A549 (cell line): ENCODE results near the gene MPZL2. TPM values are rescaled to one million over a fixed set of nuclear protein-coding genes. Genes with fewer than 3 reads are reported as not detected.
"Not testable (repeated sequence)": the region's sequence is repeated elsewhere in the genome, so short reads cannot be mapped to it uniquely, and the experiment has no call there.

Experiments used
- ATAC-seq, 2 experiments: fragments of 200-7000 bp in 1 of 2; fragments of >200 bp in 1 of 2; cut with Nextera tagmentation in 1 of 2; cut with Tn5 transposase in 1 of 2; 3 replicates each; pipeline versions ENCODE4 v1.8.0 to v1.9.1; 2018 to 2020; ENCODE audit warnings: mild to moderate bottlenecking in 1 of 2, moderate library complexity in 1 of 2
- CTCF ChIA-PET: fragments of 300-600 bp; sonication (Branson Sonifier 250); formaldehyde crosslinking; extraction: SDS; loops from one replicate; lab custom pipeline; 2021; ENCODE audit warnings: antibody characterized with exemption, inconsistent platforms; lab: Yijun Ruan, JAX
- POLR2A ChIA-PET: fragments of 350-600 bp; formaldehyde crosslinking; extraction: SDS; loops from one replicate; lab custom pipeline; 2021; ENCODE audit warnings: antibody characterized with exemption, inconsistent platforms; lab: Yijun Ruan, JAX
- DNase-seq, 2 experiments: peaks; one replicate each; pipeline versions ENCODE4 v3.0.0 to v3.0.0-alpha.2; 2011 to 2016; ENCODE audit warnings: low read depth in 1 of 2, low spot score in 1 of 2
- FAIRE-seq: peaks from 2 replicates; lab custom pipeline; 2011; peaks lifted over from hg19 to GRCh38; lab: Jason Lieb, UNC
- H3K27ac ChIP-seq, 2 experiments: fragments of >200 bp; sonication (Bioruptor Twin); formaldehyde crosslinking; 3 replicates each; pipeline ENCODE4 v1.5.1; 2016 to 2017
- H3K4me1 ChIP-seq: fragments of >200 bp; sonication (Bioruptor Twin); formaldehyde crosslinking; 3 replicates; pipeline ENCODE4 v1.6.1; 2016
- H3K4me2 ChIP-seq: fragments of >200 bp; sonication (Bioruptor Twin); formaldehyde crosslinking; 3 replicates; pipeline ENCODE4 v1.6.1; 2016
- H3K4me3 ChIP-seq: fragments of >200 bp; sonication (Bioruptor Twin); formaldehyde crosslinking; 3 replicates; pipeline ENCODE4 v1.5.1; 2016
- H3K9me3 ChIP-seq: fragments of >200 bp; sonication (Bioruptor Twin); formaldehyde crosslinking; 3 replicates; pipeline ENCODE4 v1.6.1; 2016
- BHLHE40 ChIP-seq: IDR thresholded peaks from 2 replicates; pipeline ENCODE4 v1.6.1; 2012; ENCODE audit warnings: low read depth, low read length, inconsistent platforms
- ESRRA ChIP-seq: fragments of 150-350 bp; IDR thresholded peaks from 2 replicates; pipeline ENCODE4 v1.6.1; 2014; ENCODE audit warnings: mild to moderate bottlenecking, low read length, borderline replicate concordance
- FOSB ChIP-seq: fragments of 250-450 bp; sonication (Bioruptor Pico); IDR thresholded peaks from 2 replicates; pipeline ENCODE4 v1.5.0; 2020; ENCODE audit warnings: mild to moderate bottlenecking, moderate library complexity
- FOXS1 ChIP-seq: fragments of 250-450 bp; sonication (Bioruptor Pico); IDR thresholded peaks from 2 replicates; pipeline ENCODE4 v1.5.0; 2020; ENCODE audit warnings: mild to moderate bottlenecking, moderate library complexity
- HOXB13 ChIP-seq: fragments of 250-450 bp; sonication (Bioruptor Pico); IDR thresholded peaks from 2 replicates; pipeline ENCODE4 v1.5.0; 2020; ENCODE audit warnings: low read depth, mild to moderate bottlenecking, moderate library complexity
- JUNB ChIP-seq: fragments of >200 bp; sonication (Bioruptor Twin); formaldehyde crosslinking; IDR thresholded peaks from 2 replicates; pipeline ENCODE4 v1.6.1; 2016
- NFE2L2 ChIP-seq: fragments of 150-350 bp; conservative IDR thresholded peaks from 2 replicates; pipeline ENCODE4 v1.6.1; 2014; ENCODE audit warnings: low read length
- RNF2 ChIP-seq: fragments of 200-600 bp; sonication (generic); IDR thresholded peaks from 2 replicates; pipeline ENCODE4 v1.6.1; 2016; ENCODE audit warnings: low read depth, mild to moderate bottlenecking, antibody characterized with exemption, moderate library complexity, borderline replicate concordance
- SMC3 ChIP-seq: fragments of >200 bp; sonication (Bioruptor Twin); formaldehyde crosslinking; IDR thresholded peaks from 3 replicates; pipeline ENCODE4 v1.6.1; 2018; ENCODE audit warnings: inconsistent platforms
- TFCP2L1 ChIP-seq: fragments of 250-450 bp; sonication (Bioruptor Pico); IDR thresholded peaks from 2 replicates; pipeline ENCODE4 v1.5.0; 2021; ENCODE audit warnings: mild to moderate bottlenecking
- ZNF302 ChIP-seq: fragments of 250-450 bp; sonication (Bioruptor Pico); IDR thresholded peaks from 2 replicates; pipeline ENCODE4 v1.9.0; 2021; ENCODE audit warnings: inconsistent platforms, mild to moderate bottlenecking, moderate library complexity
- WGBS: methylation state at CpG from one replicate; pipeline ENCODE4 v1.1.6; 2017; ENCODE audit errors: missing lambda C conversion rate; 5-methylcytosine and 5-hydroxymethylcytosine counted together
- polyA plus RNA-seq, 4 experiments: library from polyadenylated mRNA; depleted of rRNA in 3 of 4; stranded (reverse); fragments of >200 nt; fragmentation: RNase III in 1 of 4; extraction: RNeasy Plus Mini Kit Qiagen cat#74134 plus additional on column Dnase treatment in 1 of 4; gene quantifications; 2 replicates in 3 of 4; 3 replicates in 1 of 4; pipeline ENCODE4 v1.2.3, GENCODE V29; 2011 to 2017
- TF ChIP-seq, protein P1 (sequence below): fragments of 200-600 bp; sonication (generic); IDR thresholded peaks from 2 replicates; pipeline ENCODE4 v1.6.1; 2016; ENCODE audit warnings: antibody characterized with exemption, mild to moderate bottlenecking, moderate library complexity
- TF ChIP-seq, protein P2 (sequence below): IDR thresholded peaks from 2 replicates; pipeline ENCODE4 v1.6.1; 2012; ENCODE audit warnings: low read depth, borderline replicate concordance
- TF ChIP-seq, protein P3 (sequence below): fragments of 150-350 bp; IDR thresholded peaks from 2 replicates; pipeline ENCODE4 v1.6.1; 2014; ENCODE audit warnings: low read depth, mild to moderate bottlenecking, low read length

The MPZL2 gene
- polyA plus RNA-seq, 2 of the 4 experiments (the other 2 are of a cell fraction) = 0.14 TPM; not detected in 1

DNA sequence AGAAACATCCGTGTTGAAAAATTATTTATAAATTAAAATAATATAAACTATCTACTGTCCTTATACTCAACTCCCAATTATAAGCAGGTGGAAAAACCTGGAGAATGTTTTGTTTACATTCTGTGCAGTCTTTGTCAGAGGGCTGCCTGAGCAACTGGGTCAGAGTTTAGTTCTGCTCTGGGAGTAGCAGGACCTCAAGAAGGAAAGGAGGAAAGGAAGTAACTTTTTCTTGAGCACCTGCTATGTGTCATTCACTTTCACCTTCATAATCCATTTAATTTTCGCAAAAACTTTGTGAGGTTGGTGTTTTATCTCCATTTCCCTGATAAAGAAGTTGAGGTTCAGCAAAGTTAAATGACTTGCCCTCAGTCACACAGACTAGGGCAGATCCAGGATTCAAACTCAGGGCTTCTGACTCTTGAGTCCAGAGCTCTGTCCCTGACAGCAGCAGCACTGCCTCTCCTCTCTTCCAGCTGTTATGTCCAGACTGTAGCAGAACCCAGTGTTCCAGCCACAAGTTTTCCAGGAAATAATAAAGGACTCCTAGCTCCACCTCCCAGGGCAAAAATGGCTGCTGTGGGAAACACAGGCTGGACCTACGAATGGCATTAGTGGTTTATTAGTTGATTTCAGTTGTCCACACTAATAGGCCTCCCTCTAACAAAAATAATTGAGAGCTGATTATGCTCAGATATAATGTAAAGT is 46.8 kb upstream of the MPZL2 start:
- Histone ChIP-seq H3K4me3 (no peak overlapping the region), H3K4me2 (no peak overlapping the region), H3K27ac (no peak overlapping the region), H3K4me1 (peaks cover 6% of the 10 kb centered on the region; the same call in 1 of the 3 replicates), H3K9me3 (no peaks in the 10 kb centered on the region)
- WGBS = 51% methylated on average over 3 of the region's 3 CpGs
- FAIRE-seq (no peak), DNase-seq (no peak), ATAC-seq (no peak)
- TF ChIP-seq ESRRA (no peak), TFCP2L1 (no peak), NFE2L2 (no peak), FOXS1 (CRISPR knock-in tag) (no peak), SMC3 (no peak)
- TF ChIP-seq, protein P1, sequence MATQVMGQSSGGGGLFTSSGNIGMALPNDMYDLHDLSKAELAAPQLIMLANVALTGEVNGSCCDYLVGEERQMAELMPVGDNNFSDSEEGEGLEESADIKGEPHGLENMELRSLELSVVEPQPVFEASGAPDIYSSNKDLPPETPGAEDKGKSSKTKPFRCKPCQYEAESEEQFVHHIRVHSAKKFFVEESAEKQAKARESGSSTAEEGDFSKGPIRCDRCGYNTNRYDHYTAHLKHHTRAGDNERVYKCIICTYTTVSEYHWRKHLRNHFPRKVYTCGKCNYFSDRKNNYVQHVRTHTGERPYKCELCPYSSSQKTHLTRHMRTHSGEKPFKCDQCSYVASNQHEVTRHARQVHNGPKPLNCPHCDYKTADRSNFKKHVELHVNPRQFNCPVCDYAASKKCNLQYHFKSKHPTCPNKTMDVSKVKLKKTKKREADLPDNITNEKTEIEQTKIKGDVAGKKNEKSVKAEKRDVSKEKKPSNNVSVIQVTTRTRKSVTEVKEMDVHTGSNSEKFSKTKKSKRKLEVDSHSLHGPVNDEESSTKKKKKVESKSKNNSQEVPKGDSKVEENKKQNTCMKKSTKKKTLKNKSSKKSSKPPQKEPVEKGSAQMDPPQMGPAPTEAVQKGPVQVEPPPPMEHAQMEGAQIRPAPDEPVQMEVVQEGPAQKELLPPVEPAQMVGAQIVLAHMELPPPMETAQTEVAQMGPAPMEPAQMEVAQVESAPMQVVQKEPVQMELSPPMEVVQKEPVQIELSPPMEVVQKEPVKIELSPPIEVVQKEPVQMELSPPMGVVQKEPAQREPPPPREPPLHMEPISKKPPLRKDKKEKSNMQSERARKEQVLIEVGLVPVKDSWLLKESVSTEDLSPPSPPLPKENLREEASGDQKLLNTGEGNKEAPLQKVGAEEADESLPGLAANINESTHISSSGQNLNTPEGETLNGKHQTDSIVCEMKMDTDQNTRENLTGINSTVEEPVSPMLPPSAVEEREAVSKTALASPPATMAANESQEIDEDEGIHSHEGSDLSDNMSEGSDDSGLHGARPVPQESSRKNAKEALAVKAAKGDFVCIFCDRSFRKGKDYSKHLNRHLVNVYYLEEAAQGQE = no peak
- TF ChIP-seq, protein P2, sequence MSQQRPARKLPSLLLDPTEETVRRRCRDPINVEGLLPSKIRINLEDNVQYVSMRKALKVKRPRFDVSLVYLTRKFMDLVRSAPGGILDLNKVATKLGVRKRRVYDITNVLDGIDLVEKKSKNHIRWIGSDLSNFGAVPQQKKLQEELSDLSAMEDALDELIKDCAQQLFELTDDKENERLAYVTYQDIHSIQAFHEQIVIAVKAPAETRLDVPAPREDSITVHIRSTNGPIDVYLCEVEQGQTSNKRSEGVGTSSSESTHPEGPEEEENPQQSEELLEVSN = no peak
- ChIA-PET CTCF (interaction anchor here (0.6 to 1.2 kb wide), 3 partner anchors 15 to 140 kb away, joined by 3 read pairs; no protein-coding TSS in a partner anchor), POLR2A (no interaction called here)

DNA sequence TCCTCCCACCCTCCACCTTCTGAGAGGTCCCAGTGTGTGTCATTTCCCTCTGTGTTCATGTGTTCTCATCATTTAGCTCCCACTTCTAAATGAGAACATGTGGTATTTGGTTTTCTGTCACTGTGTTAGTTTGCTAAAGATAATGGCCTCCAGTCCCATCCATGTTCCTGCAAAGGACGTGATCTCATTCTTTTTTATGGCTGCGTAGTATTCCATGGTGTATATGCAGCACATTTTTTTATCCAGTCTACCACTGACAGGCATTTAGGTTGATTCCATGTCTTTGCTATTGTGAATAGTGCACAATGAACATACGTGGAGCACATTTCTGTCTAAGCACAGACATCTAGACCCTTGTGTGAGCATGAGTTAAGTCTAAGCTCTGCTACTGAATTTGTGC is 46.2 kb upstream of the MPZL2 start:
- POLR2A ChIA-PET = no interaction called here
- no peak overlapping the region for H3K27ac ChIP-seq
- no peak for TF ChIP-seq HOXB13
- TF ChIP-seq FOXS1 (CRISPR knock-in tag) = no peak
- H3K9me3 ChIP-seq = no peaks in the 10 kb centered on the region
- no peak for DNase-seq
- CTCF ChIA-PET = interaction anchor here (1.2 kb wide), 2 partner anchors 10 to 14 kb away, joined by 3 read pairs; no protein-coding TSS in a partner anchor
- no peak for FAIRE-seq
- no peak for ATAC-seq
- WGBS = 64% methylated on average over 3 of the region's 3 CpGs
- H3K4me1 ChIP-seq = peaks cover 2% of the 10 kb centered on the region; the same call in 1 of the 3 replicates
- no peak overlapping the region for H3K4me2 ChIP-seq
- H3K4me3 ChIP-seq = no peak overlapping the region

DNA sequence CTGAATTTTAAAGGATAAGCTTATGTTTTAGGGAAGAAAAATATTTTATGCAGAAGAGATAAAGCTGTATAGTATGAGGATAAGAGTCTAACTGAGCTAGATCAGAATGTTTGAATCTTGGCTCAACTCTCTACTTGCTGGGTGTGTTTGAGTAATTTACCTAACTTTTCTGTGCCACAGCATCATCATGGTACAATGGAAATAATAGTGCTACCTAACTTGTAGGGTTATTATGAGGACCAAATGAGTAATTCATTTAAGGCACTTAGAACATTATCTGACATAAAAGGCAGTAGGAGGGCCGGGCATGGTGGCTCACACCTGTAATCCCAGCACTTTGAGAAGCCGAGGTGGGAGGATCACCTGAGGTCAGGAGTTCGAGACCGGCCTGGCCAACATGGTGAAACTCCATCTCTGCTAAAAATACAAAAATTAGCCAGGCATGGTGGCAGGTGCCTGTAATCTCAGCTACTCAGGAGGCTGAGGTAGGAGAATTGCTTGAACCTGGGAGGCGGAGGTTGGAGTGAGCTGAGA is 45.0 kb upstream of the MPZL2 start:
- 65% methylated on average over 5 of the region's 5 CpGs for WGBS
- H3K4me3 ChIP-seq, H3K9me3 ChIP-seq, FAIRE-seq, H3K27ac ChIP-seq, POLR2A ChIA-PET, H3K4me1 ChIP-seq, ATAC-seq, DNase-seq, H3K4me2 ChIP-seq: not testable (repeated sequence)
- CTCF ChIA-PET = interaction anchor here (0.7 to 1.2 kb wide), 6 partner anchors 8 to 255 kb away, joined by 3 read pairs; no protein-coding TSS in a partner anchor

- ATAC-seq (no peak), DNase-seq (no peak), FAIRE-seq (no peak)
- Histone ChIP-seq H3K4me2 (no peak overlapping the region), H3K4me3 (no peak overlapping the region), H3K27ac (no peak overlapping the region), H3K4me1 (no peaks in the 10 kb centered on the region), H3K9me3 (no peaks in the 10 kb centered on the region)
- ChIA-PET CTCF (no interaction called here), POLR2A (no interaction called here)
- TF ChIP-seq ZNF302 (no peak), RNF2 (no peak), ESRRA (no peak), FOSB (CRISPR knock-in tag) (no peak), JUNB (no peak), BHLHE40 (no peak)
- TF ChIP-seq, protein P3, sequence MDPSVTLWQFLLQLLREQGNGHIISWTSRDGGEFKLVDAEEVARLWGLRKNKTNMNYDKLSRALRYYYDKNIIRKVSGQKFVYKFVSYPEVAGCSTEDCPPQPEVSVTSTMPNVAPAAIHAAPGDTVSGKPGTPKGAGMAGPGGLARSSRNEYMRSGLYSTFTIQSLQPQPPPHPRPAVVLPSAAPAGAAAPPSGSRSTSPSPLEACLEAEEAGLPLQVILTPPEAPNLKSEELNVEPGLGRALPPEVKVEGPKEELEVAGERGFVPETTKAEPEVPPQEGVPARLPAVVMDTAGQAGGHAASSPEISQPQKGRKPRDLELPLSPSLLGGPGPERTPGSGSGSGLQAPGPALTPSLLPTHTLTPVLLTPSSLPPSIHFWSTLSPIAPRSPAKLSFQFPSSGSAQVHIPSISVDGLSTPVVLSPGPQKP = no peak
- 49% methylated on average over 2 of the region's 2 CpGs for WGBS
Observed at GRCh38 chr11:118306556-118306955, 42.5 kb upstream of the MPZL2 start.
